H1 (cell line): ENCODE measurements around the gene NELFCD. TPM values are rescaled to one million over a fixed set of nuclear protein-coding genes. Genes with fewer than 3 reads are reported as not detected.

ENCODE experiments used
- CTCF ChIA-PET: fragments of 300-600 bp; sonication (Branson Sonifier 250); formaldehyde crosslinking; loops from one replicate; lab custom pipeline; 2021; ENCODE audit not compliant: partially characterized antibody; lab: Charles Lee
- POLR2A ChIA-PET: fragments of 300-600 bp; sonication (Branson Sonifier 250); formaldehyde crosslinking; loops from one replicate; lab custom pipeline; 2021; ENCODE audit warnings: inconsistent platforms; ENCODE audit not compliant: partially characterized antibody; lab: Charles Lee
- DNase-seq, 2 experiments: peaks; one replicate each; pipeline versions ENCODE4 v3.0.0 to v3.0.0-alpha.2; 2010 to 2022; ENCODE audit warnings: low spot score in 2 of 2, low read depth in 1 of 2, mixed read lengths in 1 of 2
- FAIRE-seq: peaks from 2 replicates; lab custom pipeline; 2011; peaks lifted over from hg19 to GRCh38; lab: Jason Lieb, UNC
- H2AFZ ChIP-seq: 2 replicates; pipeline ENCODE4 v1.8.1; 2012; ENCODE audit warnings: low read length, inconsistent platforms
- H2AK5ac ChIP-seq: 2 replicates; pipeline ENCODE4 v1.6.1; 2013; ENCODE audit warnings: low read depth, low read length
- H2BK120ac ChIP-seq: replicated peaks from 2 replicates; pipeline ENCODE3; 2013; ENCODE audit warnings: low read depth, low read length, inconsistent platforms
- H2BK12ac ChIP-seq: 2 replicates; pipeline ENCODE4 v1.6.1; 2013; ENCODE audit warnings: low read depth, low read length
- H2BK15ac ChIP-seq: 2 replicates; pipeline ENCODE4 v1.6.1; 2013; ENCODE audit warnings: low read length
- H2BK20ac ChIP-seq: 2 replicates; pipeline ENCODE4 v1.6.1; 2013; ENCODE audit warnings: low read length
- H2BK5ac ChIP-seq: 2 replicates; pipeline ENCODE4 v1.6.1; 2013; ENCODE audit warnings: low read depth, low read length
- H3K14ac ChIP-seq: 2 replicates; pipeline ENCODE4 v1.6.1; 2013; ENCODE audit warnings: inconsistent platforms; ENCODE audit not compliant: insufficient read length
- H3K18ac ChIP-seq: 2 replicates; pipeline ENCODE4 v1.6.1; 2013; ENCODE audit warnings: low read length; ENCODE audit errors: extremely low read depth
- H3K23ac ChIP-seq: 2 replicates; pipeline ENCODE4 v1.6.1; 2013; ENCODE audit warnings: inconsistent platforms; ENCODE audit not compliant: insufficient read length
- H3K23me2 ChIP-seq: 2 replicates; pipeline ENCODE4 v1.6.1; 2013; ENCODE audit warnings: low read depth, low read length
- H3K27ac ChIP-seq: 2 replicates; pipeline ENCODE4 v1.6.1; 2011; ENCODE audit warnings: low read depth, low read length, inconsistent platforms
- H3K27me3 ChIP-seq, 4 experiments: replicated peaks in 1 of 4; 1 replicate in 1 of 4; 2 replicates in 3 of 4; pipeline versions ENCODE4 v1.6.1 to v1.8.1; 2011 to 2013; ENCODE audit warnings: low read length in 3 of 4, mild to moderate bottlenecking in 3 of 4, inconsistent platforms in 2 of 4, mixed read lengths in 2 of 4, moderate library complexity in 1 of 4; ENCODE audit not compliant: control insufficient read depth in 3 of 4, insufficient read depth in 3 of 4; ENCODE audit errors: extremely low read depth in 1 of 4
- H3K36me3 ChIP-seq, 4 experiments: 2 replicates each; pipeline versions ENCODE4 v1.6.1 to v1.8.1; 2011 to 2013; ENCODE audit warnings: mild to moderate bottlenecking in 4 of 4, low read length in 3 of 4, moderate library complexity in 2 of 4, control low read depth in 1 of 4, inconsistent platforms in 1 of 4; ENCODE audit not compliant: insufficient read depth in 4 of 4, control insufficient read depth in 2 of 4
- H3K4ac ChIP-seq: replicated peaks from 2 replicates; pipeline ENCODE3; 2013; ENCODE audit warnings: low read length, low read depth, mixed read lengths, inconsistent platforms; ENCODE audit not compliant: insufficient read length
- H3K4me1 ChIP-seq, 4 experiments: replicated peaks in 1 of 4; 1 replicate in 1 of 4; 2 replicates in 3 of 4; pipeline versions ENCODE4 v1.6.1 to v1.8.1; 2011 to 2013; ENCODE audit warnings: low read length in 3 of 4, inconsistent platforms in 2 of 4, mixed read lengths in 1 of 4; ENCODE audit not compliant: insufficient read depth in 4 of 4, control insufficient read depth in 3 of 4
- H3K4me2 ChIP-seq, 2 experiments: 2 replicates each; pipeline versions ENCODE4 v1.6.1 to v1.8.1; 2011 to 2013; ENCODE audit warnings: low read depth in 2 of 2, low read length in 2 of 2, control low read depth in 1 of 2, inconsistent platforms in 1 of 2, mild to moderate bottlenecking in 1 of 2; ENCODE audit not compliant: insufficient read depth in 1 of 2
- H3K4me3 ChIP-seq, 4 experiments: fragments of 200-600, 300-600 bp in 1 of 4; sonication (generic), shearing (Covaris generic), sonication (Bioruptor Twin) in 1 of 4; 2 replicates each; pipeline versions ENCODE4 v1.5.1 to v1.8.1; 2011 to 2016; ENCODE audit warnings: low read length in 4 of 4, low read depth in 3 of 4, control low read depth in 2 of 4, inconsistent platforms in 2 of 4, mild to moderate bottlenecking in 2 of 4, mixed read lengths in 1 of 4, moderate library complexity in 1 of 4; ENCODE audit not compliant: insufficient read depth in 2 of 4; ENCODE audit errors: extremely low read depth in 1 of 4
- H3K56ac ChIP-seq: replicated peaks from 2 replicates; pipeline ENCODE3; 2013; ENCODE audit warnings: low read depth, mild to moderate bottlenecking, mixed read lengths, low read length, inconsistent platforms; ENCODE audit not compliant: insufficient read length
- H3K79me1 ChIP-seq: 2 replicates; pipeline ENCODE4 v1.6.1; 2013; ENCODE audit warnings: low read depth, low read length, control low read depth
- H3K79me2 ChIP-seq, 2 experiments: 2 replicates each; pipeline versions ENCODE4 v1.6.1 to v1.8.1; 2012 to 2013; ENCODE audit warnings: low read length in 2 of 2, mild to moderate bottlenecking in 2 of 2, inconsistent platforms in 1 of 2; ENCODE audit not compliant: insufficient read depth in 2 of 2, control insufficient read depth in 1 of 2
- H3K9ac ChIP-seq, 4 experiments: replicated peaks in 1 of 4; 1 replicate in 1 of 4; 2 replicates in 3 of 4; pipeline versions ENCODE4 v1.6.1 to v1.8.1; 2011 to 2013; ENCODE audit warnings: low read depth in 3 of 4, low read length in 3 of 4, control low read depth in 2 of 4, mild to moderate bottlenecking in 2 of 4, moderate library complexity in 2 of 4, inconsistent platforms in 1 of 4; ENCODE audit errors: extremely low read depth in 1 of 4
- H3K9me3 ChIP-seq, 2 experiments: 2 replicates each; pipeline versions ENCODE4 v1.6.1 to v1.8.1; 2012 to 2013; ENCODE audit warnings: mild to moderate bottlenecking in 2 of 2, moderate library complexity in 2 of 2, control low read depth in 1 of 2, inconsistent platforms in 1 of 2, low read depth in 1 of 2, low read length in 1 of 2, mixed read lengths in 1 of 2; ENCODE audit not compliant: insufficient read depth in 2 of 2
- H4K20me1 ChIP-seq, 2 experiments: replicated peaks in 1 of 2; 2 replicates each; pipeline versions ENCODE3 to v1.8.1; 2011 to 2013; ENCODE audit warnings: inconsistent platforms in 2 of 2, low read length in 2 of 2, mild to moderate bottlenecking in 1 of 2; ENCODE audit not compliant: insufficient read depth in 2 of 2, control insufficient read depth in 1 of 2
- H4K5ac ChIP-seq: 2 replicates; pipeline ENCODE4 v1.6.1; 2013; ENCODE audit warnings: low read length, low read depth, mixed read lengths, inconsistent platforms; ENCODE audit not compliant: insufficient read length
- H4K8ac ChIP-seq: 2 replicates; pipeline ENCODE4 v1.8.0; 2013; ENCODE audit warnings: mild to moderate bottlenecking, moderate library complexity, low read length, inconsistent platforms; ENCODE audit not compliant: insufficient read depth; ENCODE audit errors: extremely low read depth
- H4K91ac ChIP-seq: replicated peaks from 2 replicates; pipeline ENCODE3; 2013; ENCODE audit warnings: low read length, mixed read lengths, inconsistent platforms; ENCODE audit not compliant: insufficient read length
- ASH2L ChIP-seq: fragments of 200-600, 300-600 bp; sonication (generic); IDR thresholded peaks from one replicate; pipeline ENCODE4 v1.7.1; 2017; ENCODE audit warnings: low read length
- JUND ChIP-seq: IDR thresholded peaks from 2 replicates; pipeline ENCODE4 v1.6.1; 2011; ENCODE audit warnings: mild to moderate bottlenecking, improper control_type of control experiment, low read length
- TAF7 ChIP-seq: optimal IDR thresholded peaks from 2 replicates; pipeline ENCODE3; 2011; ENCODE audit warnings: low read depth, mild to moderate bottlenecking, inconsistent platforms, low read length, moderate library complexity, borderline replicate concordance
- WGBS, 2 experiments: shearing (Covaris generic) in 1 of 2; methylation state at CpG; one replicate each; pipeline versions ENCODE4 v1.1.6 to v1.1.7; 2013 to 2015; ENCODE audit warnings: low lambda C conversion rate in 2 of 2, mixed read lengths in 2 of 2, inconsistent platforms in 1 of 2, low coverage in 1 of 2, missing lambda C conversion rate in 1 of 2; ENCODE audit not compliant: insufficient replicate concordance in 2 of 2, insufficient coverage in 1 of 2, insufficient read length in 1 of 2; ENCODE audit errors: extremely low coverage in 1 of 2, missing lambda C conversion rate in 1 of 2; 5-methylcytosine and 5-hydroxymethylcytosine counted together
- polyA plus RNA-seq, 7 experiments: library from polyadenylated mRNA; depleted of rRNA in 3 of 7; stranded (reverse) in 5 of 7; unstranded in 2 of 7; fragments of >200 nt in 5 of 7; fragments of 200-250 nt in 2 of 7; gene quantifications; 1 replicate in 5 of 7; 2 replicates in 1 of 7; 4 replicates in 1 of 7; pipeline versions ENCODE4 v1.2.1 to v1.2.3, GENCODE V29; 2011 to 2013; ENCODE audit warnings: missing spikeins in 2 of 7, mixed read lengths in 2 of 7
- total RNA-seq: library from RNA; stranded (reverse); fragmentation: NEBNext Ultra II Directional; extraction: Animal tissue kit (Norgen Biotek cat#: 25700); gene quantifications from 2 replicates; pipeline ENCODE4 v1.2.1, GENCODE V29; 2021
- TF ChIP-seq, protein P1 (sequence below): IDR thresholded peaks from 2 replicates; pipeline ENCODE4 v1.6.1; 2011; ENCODE audit warnings: low read length, improper control_type of control experiment

The NELFCD gene
- total and polyA plus RNA-seq, 2 of the 8 experiments (the other 6 are each of a cell fraction or from before 2014, with no cell fraction given): 35.5 to 59.6 TPM

DNA sequence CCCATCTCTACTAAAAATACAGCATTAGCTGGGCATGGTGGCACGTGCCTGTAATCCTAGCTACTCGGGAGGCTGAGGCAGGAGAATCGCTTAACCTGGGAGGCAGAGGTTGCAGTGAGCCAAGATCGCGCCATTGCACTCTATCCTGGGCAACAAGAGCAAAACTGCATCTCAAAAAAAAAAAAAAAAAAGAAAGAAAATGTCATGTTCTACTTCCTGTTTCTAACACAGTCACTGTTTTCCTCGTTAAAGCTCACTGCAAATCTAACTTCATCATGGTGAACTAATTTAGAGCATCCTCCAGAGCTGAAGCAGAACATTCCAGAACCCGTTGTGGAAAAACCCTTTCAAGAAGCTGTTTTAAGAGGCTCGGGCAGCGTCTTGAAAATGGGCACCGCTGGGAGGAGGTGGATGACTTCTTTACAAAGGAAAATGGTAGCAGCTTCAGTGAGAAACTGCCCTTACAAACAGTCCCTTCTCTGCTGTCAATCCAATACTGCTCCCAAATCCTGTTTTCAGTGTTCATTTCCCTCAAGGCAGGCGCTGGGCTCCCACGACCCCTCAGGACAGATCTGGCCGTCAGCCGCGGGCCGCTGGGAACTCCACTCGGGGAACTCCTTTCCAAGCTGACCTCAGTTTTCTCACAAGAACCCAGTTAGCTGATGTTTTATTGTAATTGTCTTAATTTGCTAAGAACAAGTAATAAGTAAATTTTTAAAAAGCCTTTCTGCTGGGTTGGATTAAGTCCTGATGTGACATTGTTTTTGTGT is 13.5 kb downstream of the NELFCD start:
- Histone ChIP-seq H2BK20ac (no peak overlapping the region), H3K23ac (no peak overlapping the region), H3K14ac (no peak overlapping the region), H2BK120ac (no peak overlapping the region), H2AFZ (no peak overlapping the region), H2BK15ac (no peak overlapping the region), H3K79me1 (no peaks in the 10 kb centered on the region), H4K20me1 (peaks cover 0 to 6% of the 10 kb centered on the region in 2 experiments), H3K27ac (no peak overlapping the region), H2AK5ac (no peak overlapping the region), H4K5ac (no peak overlapping the region), H3K56ac (no peak overlapping the region), H4K8ac (no peak overlapping the region), H3K4me1 (no peaks in the 10 kb centered on the region), H2BK12ac (no peak overlapping the region), H3K9ac (no peak overlapping the region), H4K91ac (no peak overlapping the region), H3K79me2 (no peaks in the 10 kb centered on the region), H3K9me3 (no peaks in the 10 kb centered on the region), H3K4me2 (no peak overlapping the region), H3K4ac (no peak overlapping the region), H3K27me3 (no peaks in the 10 kb centered on the region), H3K36me3 (peaks cover 16 to 64% (median 51%) of the 10 kb centered on the region in 4 experiments; a peak in 7 of 8 replicates), H3K4me3 (no peak overlapping the region), H3K23me2 (no peaks in the 10 kb centered on the region), H3K18ac (no peak overlapping the region), H2BK5ac (no peak overlapping the region)
- DNase-seq: no peak
- no peak for TF ChIP-seq JUND
- TF ChIP-seq, protein P1, sequence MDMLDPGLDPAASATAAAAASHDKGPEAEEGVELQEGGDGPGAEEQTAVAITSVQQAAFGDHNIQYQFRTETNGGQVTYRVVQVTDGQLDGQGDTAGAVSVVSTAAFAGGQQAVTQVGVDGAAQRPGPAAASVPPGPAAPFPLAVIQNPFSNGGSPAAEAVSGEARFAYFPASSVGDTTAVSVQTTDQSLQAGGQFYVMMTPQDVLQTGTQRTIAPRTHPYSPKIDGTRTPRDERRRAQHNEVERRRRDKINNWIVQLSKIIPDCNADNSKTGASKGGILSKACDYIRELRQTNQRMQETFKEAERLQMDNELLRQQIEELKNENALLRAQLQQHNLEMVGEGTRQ: no peak
- TF ChIP-seq ASH2L: no peak
- TF ChIP-seq TAF7: no peak
- CTCF ChIA-PET: interaction anchor here (0.7 kb wide), 1 partner anchor 1421 kb away, joined by 5 read pairs; no protein-coding TSS in a partner anchor
- FAIRE-seq: no peak
- WGBS, 2 experiments: 91% methylated on average over 17 of the region's 17 CpGs; no CpG with 5 or more reads in 1 of the 2 experiments
- POLR2A ChIA-PET: no interaction called here
